Body of pancreas (tissue), 4 donors: Measurements from ENCODE around the gene OR11L1. TPM values are rescaled to one million over a fixed set of nuclear protein-coding genes. Genes with fewer than 3 reads are reported as not detected.

Source experiments
- ATAC-seq: fragments of 150-250 bp; one replicate; pipeline ENCODE4 v1.9.1; 2016
- DNase-seq, 4 donors: peaks; one replicate each; pipeline ENCODE4 v3.0.0-alpha.2; 2019
- H3K27ac ChIP-seq, 4 donors: fragments of 200-600 bp; sonication (generic); 1 replicate in 3 of 4; 2 replicates in 1 of 4; pipeline versions ENCODE4 v1.5.1 to v1.6.1; 2016 to 2019; ENCODE audit warnings: mild to moderate bottlenecking in 1 of 4, mixed read lengths in 1 of 4, moderate library complexity in 1 of 4
- H3K27me3 ChIP-seq, 2 donors: fragments of 200-600 bp; sonication (generic); one replicate each; pipeline ENCODE4 v1.6.0; 2016; ENCODE audit warnings: mild to moderate bottlenecking in 1 of 2
- H3K36me3 ChIP-seq, 2 donors: fragments of 200-600 bp; sonication (generic); replicated peaks in 1 of 2; 2 replicates each; pipeline ENCODE4 v1.5.1; 2016; ENCODE audit warnings: low read depth in 2 of 2; ENCODE audit not compliant: insufficient read depth in 1 of 2
- H3K4me1 ChIP-seq: fragments of 200-600 bp; sonication (generic); one replicate; pipeline ENCODE4 v1.6.0; 2016
- H3K4me3 ChIP-seq, 2 donors: fragments of 200-600 bp; sonication (generic); 1 replicate in 1 of 2; 2 replicates in 1 of 2; pipeline ENCODE4 v1.5.1; 2016 to 2019
- H3K9me3 ChIP-seq, 3 donors: fragments of 200-600 bp; sonication (generic); 1 replicate in 2 of 3; 2 replicates in 1 of 3; pipeline ENCODE4 v1.5.1; 2016
- CTCF ChIP-seq, 7 experiments: fragments of 450-650 bp in 4 of 7; fragments of 200-600 bp in 3 of 7; sonication (generic) in 3 of 7; IDR thresholded peaks; one replicate each; pipeline ENCODE4 v1.5.1; 2016 to 2019; ENCODE audit warnings: antibody characterized with exemption in 7 of 7
- POLR2A ChIP-seq, 3 donors: fragments of 450-650 bp; IDR thresholded peaks; one replicate each; pipeline ENCODE4 v1.6.1; 2016; ENCODE audit warnings: antibody characterized with exemption in 3 of 3, mild to moderate bottlenecking in 2 of 3
- WGBS, 2 donors: methylation state at CpG; one replicate each; pipeline ENCODE4 v1.1.5; 2017; 5-methylcytosine and 5-hydroxymethylcytosine counted together
- intact Hi-C: fragments of 100-400 bp; cut with DNase I; formaldehyde crosslinking; loops from one replicate; pipeline ENCODE4 v1.15.1; 2023
- total RNA-seq, 2 donors: library from RNA; depleted of rRNA; stranded (reverse); fragments of >200 nt; gene quantifications; one replicate each; pipeline ENCODE4 v1.1.0, GENCODE V29; 2016

OR11L1 gene
- total RNA-seq, 2 donors from 2014 or later, result not detected

- DNase-seq (no peak), ATAC-seq (no peak)
- Histone ChIP-seq H3K27ac (no peak overlapping the region), H3K27me3 (no peaks in the 10 kb centered on the region), H3K4me3 (no peak overlapping the region), H3K9me3 (no peaks in the 10 kb centered on the region), H3K4me1 (no peaks in the 10 kb centered on the region), H3K36me3 (no peaks in the 10 kb centered on the region)
- WGBS, 2 donors, result 44 to 46% methylated on average over 2 of the region's 2 CpGs
- intact Hi-C loops, result no loop called here
- TF ChIP-seq CTCF (IDR thresholded peaks at IDR 0.05) (no peak), POLR2A (IDR thresholded peaks at IDR 0.05) (no peak)
These were observed 1.7 kb upstream of the OR11L1 start for GRCh38 chr1:247843411-247843810.

GRCh38 chr1:247840818-247841217 is 878 bp downstream of the OR11L1 start:
- DNase-seq (no peak), ATAC-seq (no peak)
- TF ChIP-seq POLR2A (IDR thresholded peaks at IDR 0.05) (no peak), CTCF (IDR thresholded peaks at IDR 0.05) (no peak)
- no peak overlapping the region for H3K4me3 ChIP-seq
- 62 to 78% methylated on average over 2 of the region's 2 CpGs for WGBS, 2 donors
- intact Hi-C loops, result no loop called here
- no peak overlapping the region for H3K27ac ChIP-seq
- H3K4me1 ChIP-seq, result no peaks in the 10 kb centered on the region
- H3K27me3 ChIP-seq, result no peaks in the 10 kb centered on the region
- no peaks in the 10 kb centered on the region for H3K36me3 ChIP-seq
- no peaks in the 10 kb centered on the region for H3K9me3 ChIP-seq

GRCh38 chr1:247833601-247834000 is 8.1 kb downstream of the OR11L1 start:
- H3K4me1 ChIP-seq, result no peaks in the 10 kb centered on the region
- ATAC-seq, result no peak
- intact Hi-C loops, result no loop called here
- H3K27ac ChIP-seq, result no peak overlapping the region
- WGBS, 2 donors, result 42 to 49% methylated on average over 6 of the region's 6 CpGs
- no peaks in the 10 kb centered on the region for H3K9me3 ChIP-seq
- DNase-seq, result no peak
- no peaks in the 10 kb centered on the region for H3K27me3 ChIP-seq
- H3K4me3 ChIP-seq, result no peak overlapping the region
- TF ChIP-seq POLR2A (IDR thresholded peaks at IDR 0.05) (no peak), CTCF (IDR thresholded peaks at IDR 0.05) (no peak)
- H3K36me3 ChIP-seq, result no peaks in the 10 kb centered on the region

GRCh38 chr1:247829656-247830055 is 12.0 kb downstream of the OR11L1 start:
- 0% methylated on average over 1 of the region's 1 CpG for WGBS, 2 donors
- H3K27me3 ChIP-seq, result no peaks in the 10 kb centered on the region
- intact Hi-C loops, result no loop called here

More at GRCh38 chr1:247829656-247830055, 12.0 kb downstream of the OR11L1 start:
- no peak for DNase-seq
- Histone ChIP-seq H3K9me3 (no peaks in the 10 kb centered on the region), H3K4me1 (no peaks in the 10 kb centered on the region), H3K27ac (no peak overlapping the region), H3K4me3 (no peak overlapping the region), H3K36me3 (no peaks in the 10 kb centered on the region)
- ATAC-seq, result no peak
- TF ChIP-seq CTCF (IDR thresholded peaks at IDR 0.05) (no peak), POLR2A (IDR thresholded peaks at IDR 0.05) (no peak)
